PFSK-1 (cell line): ENCODE data around the gene MAGI2.

Experiments
- FOXP2 ChIP-seq: optimal IDR thresholded peaks from 2 replicates; pipeline ENCODE3; 2011; ENCODE audit warnings: borderline replicate concordance, control low read depth, inconsistent platforms; ENCODE audit not compliant: insufficient read depth; ENCODE audit errors: extremely low read length, extremely low read depth
- POLR2AphosphoS5 ChIP-seq: IDR thresholded peaks from 2 replicates; pipeline ENCODE4 v1.6.1; 2012; ENCODE audit warnings: low read depth, mild to moderate bottlenecking, control low read depth, low read length, moderate library complexity
- SIN3A ChIP-seq: IDR thresholded peaks from 2 replicates; pipeline ENCODE4 v1.6.1; 2012; ENCODE audit warnings: mild to moderate bottlenecking, low read length, moderate library complexity, borderline replicate concordance; ENCODE audit not compliant: insufficient read depth
- TAF1 ChIP-seq: IDR thresholded peaks from 2 replicates; pipeline ENCODE4 v1.6.1; 2012; ENCODE audit warnings: low read length, control low read depth, borderline replicate concordance; ENCODE audit not compliant: insufficient read depth
- TF ChIP-seq, protein P1 (sequence below), 2 experiments: IDR thresholded peaks; 2 replicates each; pipeline versions ENCODE4 v1.6.1 to v1.8.0; 2011 to 2012; ENCODE audit warnings: low read depth in 2 of 2, low read length in 2 of 2, control low read depth in 1 of 2, inconsistent platforms in 1 of 2, mild to moderate bottlenecking in 1 of 2, moderate library complexity in 1 of 2; ENCODE audit not compliant: insufficient read depth in 1 of 2

MAGI2 gene

DNA sequence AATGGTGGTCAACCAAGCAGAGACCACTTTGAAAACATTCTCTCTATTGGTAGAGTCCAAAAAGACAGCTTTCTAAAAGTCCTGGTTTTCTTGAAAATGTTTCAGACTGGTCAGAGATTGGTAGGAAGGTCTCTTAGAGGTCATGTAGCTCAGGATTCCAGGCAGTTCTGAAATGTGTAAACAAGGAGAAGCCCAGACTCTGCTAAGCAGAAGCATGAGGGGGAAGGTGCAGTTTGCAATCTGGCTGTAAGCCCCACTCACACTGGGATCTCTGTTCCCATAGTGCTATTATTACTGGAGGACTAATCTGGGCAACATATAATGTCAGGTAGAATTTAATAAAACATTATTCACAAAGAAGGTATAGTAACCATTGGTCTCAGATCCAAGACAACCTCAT lies 101.1 kb downstream of the MAGI2 start:
- TF ChIP-seq, protein P1, sequence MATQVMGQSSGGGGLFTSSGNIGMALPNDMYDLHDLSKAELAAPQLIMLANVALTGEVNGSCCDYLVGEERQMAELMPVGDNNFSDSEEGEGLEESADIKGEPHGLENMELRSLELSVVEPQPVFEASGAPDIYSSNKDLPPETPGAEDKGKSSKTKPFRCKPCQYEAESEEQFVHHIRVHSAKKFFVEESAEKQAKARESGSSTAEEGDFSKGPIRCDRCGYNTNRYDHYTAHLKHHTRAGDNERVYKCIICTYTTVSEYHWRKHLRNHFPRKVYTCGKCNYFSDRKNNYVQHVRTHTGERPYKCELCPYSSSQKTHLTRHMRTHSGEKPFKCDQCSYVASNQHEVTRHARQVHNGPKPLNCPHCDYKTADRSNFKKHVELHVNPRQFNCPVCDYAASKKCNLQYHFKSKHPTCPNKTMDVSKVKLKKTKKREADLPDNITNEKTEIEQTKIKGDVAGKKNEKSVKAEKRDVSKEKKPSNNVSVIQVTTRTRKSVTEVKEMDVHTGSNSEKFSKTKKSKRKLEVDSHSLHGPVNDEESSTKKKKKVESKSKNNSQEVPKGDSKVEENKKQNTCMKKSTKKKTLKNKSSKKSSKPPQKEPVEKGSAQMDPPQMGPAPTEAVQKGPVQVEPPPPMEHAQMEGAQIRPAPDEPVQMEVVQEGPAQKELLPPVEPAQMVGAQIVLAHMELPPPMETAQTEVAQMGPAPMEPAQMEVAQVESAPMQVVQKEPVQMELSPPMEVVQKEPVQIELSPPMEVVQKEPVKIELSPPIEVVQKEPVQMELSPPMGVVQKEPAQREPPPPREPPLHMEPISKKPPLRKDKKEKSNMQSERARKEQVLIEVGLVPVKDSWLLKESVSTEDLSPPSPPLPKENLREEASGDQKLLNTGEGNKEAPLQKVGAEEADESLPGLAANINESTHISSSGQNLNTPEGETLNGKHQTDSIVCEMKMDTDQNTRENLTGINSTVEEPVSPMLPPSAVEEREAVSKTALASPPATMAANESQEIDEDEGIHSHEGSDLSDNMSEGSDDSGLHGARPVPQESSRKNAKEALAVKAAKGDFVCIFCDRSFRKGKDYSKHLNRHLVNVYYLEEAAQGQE (IDR thresholded peaks at IDR 0.05; ENCODE audit: insufficient read depth in 1 of 2, low read depth in 2 of 2, low read length in 2 of 2), result no peak
- no peak for TF ChIP-seq FOXP2

DNA sequence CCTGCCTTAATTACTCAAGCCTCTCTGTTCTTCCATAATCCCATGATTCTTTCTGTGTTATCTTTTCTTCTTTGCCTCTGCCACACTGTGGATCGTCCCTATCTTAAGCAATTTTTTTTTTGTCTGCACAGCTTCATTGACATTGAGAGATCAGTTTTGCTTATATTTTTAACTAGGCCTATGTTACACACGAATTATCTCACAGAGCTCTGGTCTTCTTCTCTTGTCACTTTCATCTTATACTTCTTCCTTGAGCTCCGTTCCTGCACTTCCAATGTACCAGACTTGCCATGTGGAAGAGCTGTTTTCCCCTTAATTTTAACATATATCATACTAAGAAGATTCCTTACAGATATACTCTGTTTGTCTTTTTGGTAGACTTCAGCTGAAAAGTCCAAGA lies 106.1 kb downstream of the MAGI2 start:
- TF ChIP-seq POLR2AphosphoS5 (no peak), SIN3A (no peak)

DNA sequence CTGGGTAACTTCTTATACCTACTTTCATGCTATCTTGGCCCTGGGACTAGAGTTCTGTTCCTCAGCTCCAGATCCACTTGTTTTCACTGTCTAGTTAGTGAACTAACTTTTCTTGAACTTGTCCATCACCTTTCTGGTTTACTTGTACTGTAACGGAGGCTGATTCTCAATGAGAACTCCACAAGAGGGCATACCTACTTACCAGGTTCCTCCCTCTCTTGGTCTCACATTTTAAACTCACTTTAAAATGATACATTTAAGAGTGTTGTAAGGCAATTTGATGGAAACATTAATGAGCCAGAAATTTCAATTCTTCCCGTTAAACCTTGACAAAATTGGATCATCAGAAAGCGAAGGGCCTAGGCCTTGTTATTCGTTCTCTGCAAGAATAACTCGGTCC lies 111.6 kb downstream of the MAGI2 start:
- TF ChIP-seq, protein P1 (IDR thresholded peaks at IDR 0.05; ENCODE audit: insufficient read depth in 1 of 2, low read depth in 2 of 2, low read length in 2 of 2), result no peak
- no peak for TF ChIP-seq FOXP2
- no peak for TF ChIP-seq POLR2AphosphoS5
- no peak for TF ChIP-seq SIN3A
- TF ChIP-seq TAF1, result no peak

DNA sequence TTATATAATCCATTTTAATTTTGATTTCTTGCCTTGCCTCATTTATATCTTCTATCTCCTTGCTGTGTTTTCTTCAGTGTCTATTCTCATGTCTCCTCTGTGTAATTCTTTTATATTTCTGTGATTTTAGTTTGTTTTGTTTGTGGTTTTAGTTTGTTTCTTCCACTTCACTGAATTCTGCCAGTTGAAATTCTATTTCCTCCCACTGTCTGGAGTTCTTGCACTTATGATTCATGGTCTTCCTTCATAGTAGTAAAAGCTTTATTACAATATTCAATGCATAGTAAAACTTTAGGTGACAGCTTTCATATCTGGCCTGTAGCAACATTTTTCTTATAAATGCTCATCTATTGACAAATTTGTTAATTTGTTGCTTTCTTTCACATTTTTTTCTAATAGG lies 113.3 kb downstream of the MAGI2 start:
- no peak for TF ChIP-seq FOXP2
- no peak for TF ChIP-seq POLR2AphosphoS5
- no peak for TF ChIP-seq SIN3A
- TF ChIP-seq, protein P1 (IDR thresholded peaks at IDR 0.05; ENCODE audit: insufficient read depth in 1 of 2, low read depth in 2 of 2, low read length in 2 of 2), result no peak
- TF ChIP-seq TAF1, result no peak

DNA sequence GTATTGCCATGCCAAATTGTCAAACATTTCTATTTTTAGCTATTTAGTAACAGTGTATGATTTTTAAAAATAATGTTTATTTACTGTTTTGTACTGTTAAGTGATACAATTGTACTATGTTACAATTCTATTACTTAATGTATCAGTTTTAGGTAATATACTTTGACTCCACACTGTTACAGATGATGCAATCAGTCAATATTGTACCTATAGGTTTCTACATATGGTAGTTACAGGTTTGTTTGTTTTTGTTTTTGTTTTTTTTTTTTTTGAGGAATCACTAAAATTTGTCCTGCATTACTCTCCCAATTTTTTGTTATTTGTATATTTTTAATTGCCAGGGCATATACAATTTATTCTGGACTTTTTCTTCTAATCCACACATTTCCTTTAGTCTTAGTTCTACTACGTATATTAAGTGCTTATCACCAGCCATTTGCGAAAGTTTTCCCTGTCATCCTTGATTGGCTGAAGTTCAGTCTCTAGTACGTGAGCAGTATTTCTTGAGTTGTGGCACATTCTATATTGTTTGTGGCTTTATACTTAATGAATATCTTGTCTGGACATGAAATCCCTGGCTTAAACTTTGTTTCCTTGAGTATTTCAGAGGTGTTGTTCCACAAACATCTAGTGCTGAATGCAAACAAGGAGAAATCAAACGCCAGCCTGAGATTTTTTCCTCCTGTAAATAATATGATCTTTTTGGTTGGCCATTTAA lies 114.1 kb downstream of the MAGI2 start:
- TF ChIP-seq POLR2AphosphoS5 (no peak), TAF1 (no peak), FOXP2 (no peak), SIN3A (no peak)
- TF ChIP-seq, protein P1 (IDR thresholded peaks at IDR 0.05; ENCODE audit: insufficient read depth in 1 of 2, low read depth in 2 of 2, low read length in 2 of 2), result no peak
